Mesendoderm (in vitro differentiated cells): ENCODE results near the gene GRHPR.

Experiments used
- DNase-seq: peaks from one replicate; pipeline ENCODE4 v3.0.0; 2013
- H2AK5ac ChIP-seq: 2 replicates; pipeline ENCODE4 v1.6.1; 2013; ENCODE audit warnings: low read length, inconsistent platforms
- H2BK120ac ChIP-seq: 2 replicates; pipeline ENCODE4 v1.6.1; 2013; ENCODE audit warnings: low read depth, mild to moderate bottlenecking, low read length, moderate library complexity, mixed read lengths
- H2BK15ac ChIP-seq: replicated peaks from 2 replicates; pipeline ENCODE4 v1.6.1; 2013; ENCODE audit warnings: low read depth, mild to moderate bottlenecking, moderate library complexity
- H2BK5ac ChIP-seq: 2 replicates; pipeline ENCODE4 v1.6.1; 2013; ENCODE audit warnings: low read length, inconsistent platforms
- H3K18ac ChIP-seq: 2 replicates; pipeline ENCODE4 v1.6.1; 2013; ENCODE audit warnings: mild to moderate bottlenecking, low read length, mixed read lengths
- H3K23ac ChIP-seq: one replicate; pipeline ENCODE4 v1.6.1; 2013; ENCODE audit warnings: low read length
- H3K27ac ChIP-seq: 2 replicates; pipeline ENCODE4 v1.5.1; 2013; ENCODE audit warnings: low read depth, mild to moderate bottlenecking, inconsistent platforms, low read length, moderate library complexity
- H3K27me3 ChIP-seq: 2 replicates; pipeline ENCODE4 v1.6.1; 2013; ENCODE audit warnings: low read length, control low read depth, mild to moderate bottlenecking, inconsistent platforms; ENCODE audit not compliant: insufficient read depth, poor library complexity
- H3K36me3 ChIP-seq: 2 replicates; pipeline ENCODE4 v1.6.1; 2013; ENCODE audit warnings: low read length, inconsistent platforms; ENCODE audit not compliant: control insufficient read depth, insufficient read depth
- H3K4ac ChIP-seq: one replicate; pipeline ENCODE4 v1.6.1; 2013; ENCODE audit warnings: low read depth, mild to moderate bottlenecking, low read length, moderate library complexity
- H3K4me1 ChIP-seq: 2 replicates; pipeline ENCODE4 v1.6.1; 2013; ENCODE audit warnings: low read depth, low read length, inconsistent platforms; ENCODE audit not compliant: control insufficient read depth
- H3K4me2 ChIP-seq: 2 replicates; pipeline ENCODE4 v1.6.1; 2013; ENCODE audit warnings: low read length
- H3K4me3 ChIP-seq: 2 replicates; pipeline ENCODE4 v1.5.1; 2013; ENCODE audit warnings: mild to moderate bottlenecking, low read length
- H3K56ac ChIP-seq: one replicate; pipeline ENCODE4 v1.6.1; 2013; ENCODE audit warnings: low read length
- H3K79me1 ChIP-seq: 2 replicates; pipeline ENCODE4 v1.6.1; 2013; ENCODE audit warnings: low read length, inconsistent platforms
- H3K79me2 ChIP-seq: 2 replicates; pipeline ENCODE4 v1.6.1; 2013; ENCODE audit warnings: mild to moderate bottlenecking, low read length; ENCODE audit not compliant: control insufficient read depth, insufficient read depth
- H3K9ac ChIP-seq: 2 replicates; pipeline ENCODE4 v1.6.1; 2013; ENCODE audit warnings: low read length, inconsistent platforms
- H4K5ac ChIP-seq: one replicate; pipeline ENCODE4 v1.6.1; 2013; ENCODE audit warnings: low read length
- H4K8ac ChIP-seq: one replicate; pipeline ENCODE4 v1.6.1; 2013; ENCODE audit warnings: low read depth, mild to moderate bottlenecking, control low read depth, low read length, moderate library complexity
- WGBS: extraction: QIAGEN DNeasy Blood & Tissue Kit; methylation state at CpG from one replicate; pipeline ENCODE4 v1.1.7; 2013; ENCODE audit warnings: low lambda C conversion rate, missing lambda C conversion rate; ENCODE audit not compliant: insufficient coverage; ENCODE audit errors: extremely low coverage; 5-methylcytosine and 5-hydroxymethylcytosine counted together

GRHPR gene

GRCh38 chr9:37404590-37404989 is 17.9 kb upstream of the GRHPR start:
- Histone ChIP-seq H3K79me2 (no peaks in the 10 kb centered on the region), H3K79me1 (no peaks in the 10 kb centered on the region), H3K27me3 (no peaks in the 10 kb centered on the region), H3K23ac (no peak overlapping the region), H2BK15ac (no peak overlapping the region), H3K4me2 (no peak overlapping the region), H2BK120ac (no peak overlapping the region), H3K56ac (no peak overlapping the region), H3K36me3 (no peaks in the 10 kb centered on the region), H3K18ac (no peak overlapping the region), H4K5ac (no peak overlapping the region), H2AK5ac (no peak overlapping the region), H3K4me3 (no peak overlapping the region), H3K4ac (no peak overlapping the region), H3K9ac (no peak overlapping the region), H3K27ac (no peak overlapping the region), H3K4me1 (no peaks in the 10 kb centered on the region), H2BK5ac (no peak overlapping the region), H4K8ac (no peak overlapping the region)
- WGBS: no CpG with 5 or more reads among the region's 9 CpGs
- DNase-seq: no peak

DNA sequence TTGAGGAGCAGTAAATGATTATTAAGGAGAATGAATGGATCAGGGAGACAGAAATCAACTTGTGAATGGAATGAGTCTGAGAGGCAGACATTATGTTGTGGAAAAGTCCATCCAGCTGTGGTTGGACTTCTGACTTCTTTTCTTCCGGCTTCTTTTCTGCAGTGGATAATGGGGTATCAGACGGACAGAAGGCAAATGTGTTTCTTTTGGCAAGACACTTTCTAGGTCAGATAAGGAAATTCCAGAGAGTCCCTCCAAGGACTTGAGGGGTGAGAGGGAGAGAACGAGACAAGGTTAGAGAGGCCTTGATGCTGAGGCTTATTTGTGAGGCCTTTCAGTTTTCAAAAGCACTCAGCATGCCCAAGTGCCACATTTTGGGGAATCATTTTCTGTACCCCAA is 17.1 kb upstream of the GRHPR start:
- Histone ChIP-seq H2BK5ac (no peak overlapping the region), H3K79me1 (no peaks in the 10 kb centered on the region), H3K79me2 (no peaks in the 10 kb centered on the region), H3K4me3 (no peak overlapping the region), H2BK15ac (no peak overlapping the region), H3K27me3 (no peaks in the 10 kb centered on the region), H3K4ac (no peak overlapping the region), H4K5ac (no peak overlapping the region), H3K4me2 (no peak overlapping the region), H3K36me3 (no peaks in the 10 kb centered on the region), H2AK5ac (no peak overlapping the region), H3K9ac (no peak overlapping the region), H3K4me1 (no peaks in the 10 kb centered on the region), H3K56ac (no peak overlapping the region), H2BK120ac (no peak overlapping the region), H3K27ac (no peak overlapping the region), H4K8ac (no peak overlapping the region), H3K18ac (no peak overlapping the region), H3K23ac (no peak overlapping the region)
- WGBS: no CpG with 5 or more reads among the region's 3 CpGs
- no peak for DNase-seq

DNA sequence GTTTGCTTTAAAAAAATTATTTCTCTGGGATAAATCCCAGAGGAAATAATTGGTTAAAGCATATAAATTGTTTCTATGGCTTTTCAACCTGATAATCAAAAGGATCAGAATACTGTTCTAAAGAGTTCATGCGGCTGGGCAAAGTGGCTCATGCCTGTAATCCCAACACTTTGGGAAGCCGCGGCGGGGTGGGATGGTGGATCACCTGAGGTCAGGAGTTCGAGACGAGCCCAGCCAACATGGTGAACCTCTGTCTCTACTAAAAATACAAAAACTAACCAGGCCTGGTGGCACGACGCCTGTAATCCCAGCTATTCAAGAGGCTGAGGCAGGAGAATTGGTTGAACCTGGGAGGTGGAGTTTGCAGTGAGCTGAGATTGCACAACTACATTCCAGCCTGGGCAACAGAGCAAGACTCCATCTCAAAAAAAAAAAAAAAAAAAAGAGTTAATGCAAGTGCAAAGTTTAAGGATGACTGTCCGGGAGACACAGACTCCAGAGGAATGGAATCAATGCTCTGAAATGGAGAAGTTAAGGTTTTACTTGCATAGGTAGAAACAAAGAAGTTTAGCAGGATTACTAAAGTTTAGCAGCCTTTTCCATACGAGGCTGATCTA is 16.6 kb upstream of the GRHPR start:
- Histone ChIP-seq H4K5ac (no peak overlapping the region), H3K18ac (no peak overlapping the region), H3K4me2 (no peak overlapping the region), H3K56ac (no peak overlapping the region), H3K4me3 (no peak overlapping the region), H3K23ac (no peak overlapping the region), H3K27me3 (no peaks in the 10 kb centered on the region), H2BK15ac (no peak overlapping the region), H3K36me3 (no peaks in the 10 kb centered on the region), H2BK5ac (no peak overlapping the region), H2BK120ac (no peak overlapping the region), H3K4me1 (no peaks in the 10 kb centered on the region), H3K79me1 (no peaks in the 10 kb centered on the region), H4K8ac (no peak overlapping the region), H3K4ac (no peak overlapping the region), H3K27ac (no peak overlapping the region), H3K79me2 (no peaks in the 10 kb centered on the region), H3K9ac (no peak overlapping the region), H2AK5ac (no peak overlapping the region)
- WGBS: no CpG with 5 or more reads among the region's 10 CpGs
- no peak for DNase-seq

- Histone ChIP-seq H3K36me3 (no peaks in the 10 kb centered on the region), H3K23ac (no peak overlapping the region), H3K18ac (no peak overlapping the region), H3K4me2 (no peak overlapping the region), H3K9ac (no peak overlapping the region), H3K56ac (no peak overlapping the region), H3K27ac (no peak overlapping the region), H3K4ac (no peak overlapping the region), H3K27me3 (no peaks in the 10 kb centered on the region), H2BK120ac (no peak overlapping the region), H4K8ac (no peak overlapping the region), H2BK5ac (no peak overlapping the region), H3K4me1 (no peaks in the 10 kb centered on the region), H3K4me3 (no peak overlapping the region), H2AK5ac (no peak overlapping the region), H4K5ac (no peak overlapping the region), H3K79me2 (no peaks in the 10 kb centered on the region), H2BK15ac (no peak overlapping the region), H3K79me1 (no peaks in the 10 kb centered on the region)
- DNase-seq: no peak
- WGBS: no CpG with 5 or more reads among the region's 11 CpGs
These were observed 15.7 kb upstream of the GRHPR start for GRCh38 chr9:37406603-37407401.

DNA sequence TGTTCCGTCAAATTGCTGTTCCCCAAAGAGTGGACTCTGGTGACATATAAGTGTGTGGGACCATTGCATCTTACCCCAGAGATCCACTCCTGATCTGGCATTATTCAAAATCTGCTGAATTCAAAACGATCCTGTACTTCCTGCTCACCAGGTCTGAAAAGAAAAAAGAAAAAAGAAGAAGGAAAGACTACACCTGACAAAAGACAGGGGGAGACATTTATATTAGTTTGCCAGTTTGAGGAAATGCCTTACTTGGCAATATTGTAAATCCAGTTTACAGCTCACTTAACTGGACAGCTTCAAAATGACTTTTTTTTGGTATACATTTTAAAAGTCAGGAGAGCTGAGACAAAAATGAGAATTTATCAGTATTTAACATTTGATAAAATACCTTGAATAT is 15.0 kb upstream of the GRHPR start:
- no peak for DNase-seq
- WGBS: no CpG with 5 or more reads among the region's 2 CpGs

More for the DNA sequence above, 15.0 kb upstream of the GRHPR start:
- no peak overlapping the region for H3K9ac ChIP-seq
- H3K36me3 ChIP-seq: no peaks in the 10 kb centered on the region
- H3K4me1 ChIP-seq: no peaks in the 10 kb centered on the region
- no peak overlapping the region for H2AK5ac ChIP-seq
- H2BK120ac ChIP-seq: no peak overlapping the region
- H3K56ac ChIP-seq: no peak overlapping the region
- H3K27me3 ChIP-seq: no peaks in the 10 kb centered on the region
- H2BK5ac ChIP-seq: no peak overlapping the region
- no peak overlapping the region for H4K5ac ChIP-seq
- no peak overlapping the region for H3K18ac ChIP-seq
- H3K27ac ChIP-seq: no peak overlapping the region
- no peaks in the 10 kb centered on the region for H3K79me1 ChIP-seq
- no peak overlapping the region for H3K4ac ChIP-seq
- no peaks in the 10 kb centered on the region for H3K79me2 ChIP-seq
- H2BK15ac ChIP-seq: no peak overlapping the region
- H3K23ac ChIP-seq: no peak overlapping the region
- no peak overlapping the region for H4K8ac ChIP-seq
- H3K4me2 ChIP-seq: no peak overlapping the region
- no peak overlapping the region for H3K4me3 ChIP-seq
